Mucosa of descending colon (tissue), 3 donors: Measurements from ENCODE around the gene MYO7B. TPM values are rescaled to one million over a fixed set of nuclear protein-coding genes. Genes with fewer than 3 reads are reported as not detected.
A peak's percentile ranks its signal among the peaks of the same experiment; 100 is the strongest.

Experiments used
- ATAC-seq: fragments of 200-7000 bp; cut with Tn5 transposase; one replicate; pipeline ENCODE4 v1.9.1; 2020; ENCODE audit warnings: mild to moderate bottlenecking, moderate library complexity
- DNase-seq, 3 donors: peaks; one replicate each; pipeline ENCODE4 v3.0.0-alpha.2; 2020
- H3K36me3 ChIP-seq: fragments of 200-600 bp; one replicate; pipeline ENCODE4 v1.8.0; 2021; ENCODE audit warnings: low read depth, mild to moderate bottlenecking
- H3K4me1 ChIP-seq: fragments of 200-600 bp; one replicate; pipeline ENCODE4 v1.8.0; 2021; ENCODE audit warnings: low read depth, mild to moderate bottlenecking
- H3K4me3 ChIP-seq: fragments of 200-600 bp; one replicate; pipeline ENCODE4 v1.8.0; 2021; ENCODE audit warnings: mild to moderate bottlenecking
- H3K9me3 ChIP-seq: fragments of 200-600 bp; one replicate; pipeline ENCODE4 v1.8.0; 2021; ENCODE audit warnings: mild to moderate bottlenecking
- CTCF ChIP-seq: fragments of 200-600 bp; IDR thresholded peaks from one replicate; pipeline ENCODE4 v1.8.0; 2022; ENCODE audit warnings: antibody characterized with exemption, mild to moderate bottlenecking
- intact Hi-C, 2 donors: fragments of 100-400 bp; cut with DNase I in 1 of 2; cut with micrococcal nuclease in 1 of 2; formaldehyde crosslinking; loops; one replicate each; pipeline versions ENCODE4 v1.11.0 to v1.11.1; 2022; cut with DNase I, micrococcal nuclease
- total RNA-seq, 3 donors: library from RNA; stranded (reverse); fragmentation: NEBNext Ultra II Directional in 2 of 3; extraction: Animal tissue kit (Norgen Biotek cat#: 25700) in 2 of 3; gene quantifications; one replicate each; pipeline versions ENCODE4 v1.2.1 to v1.2.4, GENCODE V29; 2021 to 2023
- donor health status: DM: no; HTN: no; CAD: no; lungs with moderate emphysema.
- donor health status: DM: no; HTN: no; CAD: no.
- donor health status: DM: no; HTN: yes; CAD: no.

Gene MYO7B
- total RNA-seq, 3 donors from 2014 or later, result 118 to 305 (median 199) TPM

DNA sequence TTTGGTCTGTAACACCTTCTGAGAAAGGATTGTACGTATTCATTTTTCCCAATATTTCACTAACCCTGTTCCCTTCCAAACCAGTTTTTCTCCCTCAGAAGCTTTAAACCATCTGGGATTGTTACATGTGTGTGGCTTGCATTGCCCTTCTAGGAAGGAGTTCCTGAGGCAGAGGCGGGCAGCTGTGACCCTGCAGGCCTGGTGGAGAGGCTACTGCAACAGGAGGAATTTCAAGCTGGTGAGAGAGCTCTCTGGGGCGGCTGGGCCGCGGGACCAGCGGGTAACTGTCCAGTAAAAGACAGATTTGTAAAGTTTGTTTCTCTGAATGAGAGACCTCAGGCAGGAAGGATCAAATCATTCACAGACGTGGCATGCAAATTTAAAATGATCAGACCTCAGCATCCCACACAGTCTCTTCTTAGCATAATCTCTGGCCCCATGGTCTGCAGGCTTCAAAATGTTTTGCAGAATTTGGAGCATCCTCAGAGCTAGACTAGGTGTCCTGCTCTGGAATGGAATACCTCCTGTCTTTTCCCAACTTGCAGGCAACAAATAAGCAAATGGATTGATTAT lies 70.3 kb downstream of the MYO7B start:
- TF ChIP-seq CTCF, result no peak
- no peak overlapping the region for H3K4me3 ChIP-seq
- intact Hi-C loops, result no loop called here
- DNase-seq (peak in 1 of 3 donors; percentile 1), ATAC-seq (no peak)
- H3K9me3 ChIP-seq, result no peaks in the 10 kb centered on the region
- no peaks in the 10 kb centered on the region for H3K4me1 ChIP-seq
- H3K36me3 ChIP-seq, result no peaks in the 10 kb centered on the region

DNA sequence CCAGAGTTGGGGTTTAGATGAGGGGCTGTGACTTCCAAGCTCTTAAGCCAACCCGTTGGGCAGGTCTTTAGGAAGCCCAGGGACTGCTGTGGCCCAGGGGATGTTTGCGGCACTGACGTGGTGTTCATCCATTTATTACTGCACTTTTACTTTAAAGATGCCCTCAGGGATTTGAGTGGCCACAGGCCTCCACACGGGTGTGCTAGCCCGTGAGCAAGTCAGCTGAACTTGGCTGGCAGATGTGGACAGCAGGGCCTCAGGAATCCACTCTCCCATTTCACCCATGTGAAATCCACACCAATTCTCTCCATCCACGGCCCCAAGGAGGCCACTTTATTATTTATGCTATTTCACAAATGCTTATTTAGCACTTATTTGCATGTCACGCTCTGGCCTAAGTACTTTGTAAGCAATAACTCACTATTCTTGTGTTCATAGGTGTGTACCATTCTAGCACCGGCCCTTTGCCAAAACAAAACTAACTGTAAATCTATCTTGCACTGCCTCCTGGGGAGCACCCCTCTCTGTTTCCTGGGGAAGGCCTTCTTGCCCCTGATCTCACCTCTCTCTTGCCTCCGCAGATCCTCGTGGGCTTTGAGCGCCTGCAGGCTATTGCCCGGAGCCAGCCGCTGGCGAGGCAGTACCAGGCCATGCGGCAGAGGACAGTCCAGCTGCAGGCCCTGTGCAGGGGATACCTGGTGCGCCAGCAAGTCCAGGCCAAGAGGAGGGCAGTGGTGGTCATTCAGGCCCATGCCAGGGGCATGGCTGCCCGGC lies 71.3 kb downstream of the MYO7B start:
- Histone ChIP-seq H3K4me1 (no peaks in the 10 kb centered on the region), H3K9me3 (no peaks in the 10 kb centered on the region), H3K4me3 (no peak overlapping the region), H3K36me3 (no peaks in the 10 kb centered on the region)
- no peak for ATAC-seq
- no peak for TF ChIP-seq CTCF
- DNase-seq, result no peak
- intact Hi-C loops, result no loop called here

GRCh38 chr2:127607399-127607908 lies 72.0 kb downstream of the MYO7B start:
- intact Hi-C loops, result no loop called here
- TF ChIP-seq CTCF, result no peak
- H3K4me3 ChIP-seq, result no peak overlapping the region
- no peaks in the 10 kb centered on the region for H3K36me3 ChIP-seq
- no peaks in the 10 kb centered on the region for H3K9me3 ChIP-seq
- no peaks in the 10 kb centered on the region for H3K4me1 ChIP-seq
- DNase-seq (no peak), ATAC-seq (no peak)

GRCh38 chr2:127608061-127609030 lies 72.9 kb downstream of the MYO7B start:
- H3K4me1 ChIP-seq, result no peaks in the 10 kb centered on the region
- intact Hi-C loops, result no loop called here
- H3K9me3 ChIP-seq, result no peaks in the 10 kb centered on the region
- H3K4me3 ChIP-seq, result no peak overlapping the region
- no peak for TF ChIP-seq CTCF
- peak; percentile 15 for ATAC-seq
- no peaks in the 10 kb centered on the region for H3K36me3 ChIP-seq
- no peak for DNase-seq

- no peak for DNase-seq
- no peaks in the 10 kb centered on the region for H3K9me3 ChIP-seq
- H3K36me3 ChIP-seq, result no peaks in the 10 kb centered on the region
- no peaks in the 10 kb centered on the region for H3K4me1 ChIP-seq
- no peak for TF ChIP-seq CTCF
- ATAC-seq, result peak; percentile 5
- intact Hi-C loops, result no loop called here
- H3K4me3 ChIP-seq, result no peak overlapping the region
These were observed 73.7 kb downstream of the MYO7B start for GRCh38 chr2:127609031-127609751.
